CD4-positive, alpha-beta T cell treated with Interleukin-6 for 4 hours (primary cell): ENCODE data around the gene LDLRAD4.

Source experiments
- DNase-seq: peaks from one replicate; pipeline ENCODE4 v3.0.0-alpha.2; 2020; ENCODE audit warnings: mixed read lengths

Gene LDLRAD4

DNA sequence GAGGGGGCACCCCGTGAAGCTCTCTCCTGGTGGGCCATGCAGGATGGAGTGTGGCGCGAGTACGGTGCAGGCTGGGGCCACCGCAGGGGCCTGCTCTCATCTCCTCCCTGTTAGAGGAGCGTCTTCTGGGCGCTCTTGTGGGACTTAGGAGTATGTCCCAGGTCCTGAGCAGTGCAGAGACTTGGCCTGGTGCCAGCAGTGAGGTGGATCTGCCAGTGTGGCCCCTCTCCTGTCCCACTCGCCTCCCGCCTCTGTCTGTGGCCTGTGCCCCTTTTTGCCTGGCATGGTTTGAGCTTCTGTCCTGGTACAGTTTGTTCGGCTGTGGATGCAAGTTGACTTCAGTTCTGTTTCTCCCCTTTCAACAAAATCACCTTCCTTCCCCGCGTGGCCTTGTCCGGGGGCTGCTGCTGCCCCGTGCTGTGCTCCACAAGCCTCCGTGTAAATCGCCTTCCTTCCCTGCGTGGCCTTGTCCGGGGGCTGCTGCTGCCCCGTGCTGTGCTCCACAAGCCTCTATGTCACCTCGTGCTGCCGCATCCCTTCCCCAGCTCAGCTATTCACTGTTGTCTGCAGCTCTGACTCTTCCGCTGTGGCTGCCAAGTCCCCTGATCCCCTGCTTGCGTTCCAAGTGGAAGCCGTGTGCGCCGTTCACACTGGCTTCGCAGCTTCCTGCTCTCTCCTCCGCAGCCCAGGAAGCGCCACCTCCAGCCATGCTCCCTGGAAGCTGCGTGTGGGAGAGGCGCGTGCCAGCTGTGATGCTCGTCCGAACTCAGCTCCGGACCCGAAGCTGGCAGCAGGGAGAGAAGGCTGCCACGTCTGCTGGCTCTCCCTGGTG is 13.7 kb downstream of the LDLRAD4 start:
- DNase-seq: no peak

DNA sequence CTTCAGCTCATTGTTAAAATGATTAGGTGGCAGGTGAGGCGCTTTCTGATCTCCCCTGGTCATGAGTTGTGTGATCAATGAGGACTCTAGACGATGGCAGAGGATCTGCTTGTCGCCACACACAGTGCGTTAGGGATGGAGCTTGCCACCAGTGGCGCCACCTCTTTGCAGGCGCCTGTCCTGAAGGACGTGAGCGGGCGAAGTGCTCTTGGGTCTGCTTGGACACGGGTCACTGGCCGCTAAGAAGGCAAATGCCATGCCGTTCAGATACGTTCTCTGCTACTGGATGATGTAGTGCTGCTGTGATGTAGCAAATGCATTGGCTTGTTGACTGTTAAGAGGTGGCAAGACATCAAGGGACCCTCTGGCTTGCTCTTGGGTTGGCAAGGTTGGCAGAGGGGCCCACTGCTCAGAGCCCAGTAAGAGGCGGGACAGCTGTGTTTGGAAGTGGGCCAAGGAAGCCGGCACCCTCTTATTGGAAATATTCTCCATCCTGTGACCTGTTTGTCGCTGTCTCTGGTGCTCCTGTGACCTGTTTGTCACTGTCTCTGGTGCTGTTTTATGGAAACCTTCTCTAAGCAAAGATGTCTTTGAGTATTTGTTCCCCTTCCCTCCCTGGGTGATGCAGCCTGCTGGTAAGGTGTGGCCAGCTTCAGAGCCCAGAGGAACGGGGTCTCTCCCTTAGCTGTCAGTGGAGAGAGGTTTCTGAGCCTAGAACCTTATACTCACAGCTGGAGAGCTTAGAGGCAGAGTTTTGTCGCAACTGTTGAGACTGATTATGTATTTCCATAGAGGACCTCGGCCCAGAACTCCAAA is 14.6 kb downstream of the LDLRAD4 start:
- no peak for DNase-seq

DNA sequence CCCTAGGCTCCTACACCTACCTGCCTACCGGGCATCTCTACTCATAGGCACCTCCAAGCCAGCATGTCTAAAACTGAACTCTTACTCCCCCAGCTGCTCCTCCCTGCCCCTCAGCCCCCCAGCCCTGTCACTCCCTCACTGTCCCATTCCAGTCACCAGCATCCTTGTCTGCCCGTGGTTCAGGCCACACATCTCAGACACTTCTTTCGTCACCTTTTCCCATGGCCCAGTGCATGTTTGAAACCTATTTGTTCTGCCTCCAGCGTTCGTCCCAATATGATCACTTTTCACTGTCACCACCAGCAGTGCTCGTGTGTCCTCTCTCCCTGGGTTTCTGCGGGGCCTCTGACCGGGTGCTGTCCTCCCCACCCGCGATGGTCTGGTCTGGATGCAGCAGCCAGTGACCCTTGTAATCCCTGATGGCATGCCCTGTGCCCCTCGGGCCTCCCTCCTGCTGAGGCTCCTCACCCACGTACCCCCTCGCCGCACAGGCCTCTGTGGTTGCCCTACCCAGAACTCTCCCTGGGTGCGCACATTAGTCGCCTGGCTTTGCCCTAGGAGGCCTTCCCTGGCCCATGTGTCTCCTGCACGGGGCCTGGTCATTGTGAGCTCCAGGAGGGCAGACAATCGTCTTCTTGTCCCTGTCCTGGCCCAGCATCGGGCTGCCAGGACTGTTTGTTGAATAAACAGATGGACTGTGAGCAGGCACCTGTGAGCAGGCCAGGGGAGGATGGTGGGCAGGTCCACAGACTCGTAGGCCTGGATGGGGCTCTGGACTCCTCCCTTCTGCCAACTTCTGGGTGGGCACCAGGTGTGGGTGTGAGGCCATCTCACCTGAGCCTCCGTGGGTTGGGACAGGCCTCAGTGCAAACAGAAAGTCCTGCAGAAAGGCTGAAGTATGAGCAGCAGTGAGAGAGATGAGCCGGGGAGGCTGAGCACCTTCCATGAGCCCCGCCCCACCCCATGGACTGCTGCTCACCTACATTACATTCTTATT is 15.5 kb downstream of the LDLRAD4 start:
- DNase-seq: no peak

GRCh38 chr18:13235421-13235831 is 16.9 kb downstream of the LDLRAD4 start:
- no peak for DNase-seq

GRCh38 chr18:13235981-13236380 is 17.4 kb downstream of the LDLRAD4 start:
- DNase-seq: no peak

- no peak for DNase-seq
Measured at GRCh38 chr18:13236411-13236810, 17.9 kb downstream of the LDLRAD4 start.

DNA sequence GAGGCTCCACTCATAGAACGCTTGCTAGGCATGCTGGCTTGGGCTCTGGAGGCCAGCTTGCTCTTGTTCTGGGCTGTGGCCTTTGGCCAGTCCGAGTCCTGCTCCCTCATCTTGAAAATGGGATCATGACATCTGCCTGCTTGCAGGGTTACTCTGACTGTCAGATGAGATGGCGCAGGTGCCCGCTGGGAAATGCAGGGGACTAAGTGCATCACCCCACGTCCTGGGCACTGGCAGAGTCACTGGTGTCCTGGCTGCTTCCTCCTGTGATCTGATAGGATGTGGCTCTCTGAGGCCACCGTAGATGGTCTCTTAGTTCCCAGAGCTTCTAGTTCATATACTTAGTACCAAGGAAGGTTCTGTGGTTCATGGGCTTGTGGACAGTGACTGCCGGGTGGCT is 18.5 kb downstream of the LDLRAD4 start:
- DNase-seq: no peak

DNA sequence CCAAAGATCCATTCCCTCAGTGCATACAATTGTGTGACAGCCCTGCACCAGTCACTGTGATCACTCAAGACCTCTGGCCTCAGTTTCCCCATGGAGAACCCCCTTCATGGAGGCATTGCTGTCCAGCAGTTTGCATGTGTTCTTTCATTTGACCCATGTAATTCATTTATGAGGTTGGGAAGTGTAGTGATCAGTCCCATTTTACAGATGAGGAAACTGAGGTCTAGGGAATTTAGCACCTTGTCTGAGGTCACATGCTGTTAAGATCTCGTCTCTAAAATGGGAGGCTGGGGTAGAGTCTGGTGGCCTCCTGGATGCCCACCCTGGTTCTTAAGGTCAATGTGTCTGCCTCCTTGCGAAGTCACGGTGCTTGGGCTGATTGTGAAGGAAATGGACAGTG is 19.1 kb downstream of the LDLRAD4 start:
- DNase-seq: no peak

GRCh38 chr18:13239171-13239956 is 20.8 kb downstream of the LDLRAD4 start:
- DNase-seq: no peak

GRCh38 chr18:13240060-13240725 is 21.6 kb downstream of the LDLRAD4 start:
- no peak for DNase-seq

- DNase-seq: no peak
Measured at GRCh38 chr18:13241083-13241892, 22.7 kb downstream of the LDLRAD4 start.

GRCh38 chr18:13241893-13242175 is 23.3 kb downstream of the LDLRAD4 start:
- no peak for DNase-seq

GRCh38 chr18:13242797-13243196 is 24.2 kb downstream of the LDLRAD4 start:
- no peak for DNase-seq

GRCh38 chr18:13243363-13243762 is 24.8 kb downstream of the LDLRAD4 start:
- DNase-seq: no peak

- no peak for DNase-seq
Measured at GRCh38 chr18:13244135-13244534, 25.6 kb downstream of the LDLRAD4 start.

GRCh38 chr18:13245481-13246000 is 27.0 kb downstream of the LDLRAD4 start:
- DNase-seq: no peak

GRCh38 chr18:13246121-13246520 is 27.6 kb downstream of the LDLRAD4 start:
- no peak for DNase-seq

GRCh38 chr18:13246591-13246990 is 28.0 kb downstream of the LDLRAD4 start:
- no peak for DNase-seq

GRCh38 chr18:13247506-13247905 is 28.9 kb downstream of the LDLRAD4 start:
- DNase-seq: no peak

DNA sequence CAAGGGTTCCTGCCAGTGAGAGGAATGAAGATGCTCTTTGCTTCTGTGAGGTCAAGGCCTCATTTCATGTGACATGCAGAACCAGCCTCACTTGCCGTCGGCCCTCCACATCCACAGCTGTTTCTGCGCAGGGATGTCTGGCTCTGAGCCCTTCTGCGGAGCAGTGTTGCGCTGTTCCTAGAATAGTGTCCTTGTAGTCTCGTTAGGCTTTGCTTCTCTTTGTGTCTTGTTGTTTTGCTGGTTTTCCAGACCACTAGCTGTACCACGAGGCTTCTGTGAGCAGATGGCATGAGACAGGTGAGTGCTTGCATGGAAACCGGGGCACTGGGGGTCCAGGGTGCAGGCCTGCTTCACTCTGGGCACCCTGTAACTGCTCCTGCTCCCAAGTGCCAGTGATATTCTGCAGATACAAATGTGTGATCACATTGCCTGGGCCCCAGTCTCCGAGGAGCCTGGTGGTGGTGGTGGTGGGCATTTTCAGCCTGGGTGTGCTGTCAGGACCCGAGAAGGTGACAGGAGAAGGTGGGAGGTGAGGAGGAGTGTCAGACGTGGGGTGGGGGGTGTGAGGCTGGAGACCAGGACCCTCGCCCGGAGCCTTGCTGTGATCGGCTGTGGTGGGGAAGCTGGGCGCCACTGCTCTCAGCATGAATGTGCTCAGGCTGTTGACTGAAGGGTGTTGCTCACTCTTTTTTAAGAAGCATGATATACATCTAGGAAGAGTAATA is 34.3 kb downstream of the LDLRAD4 start:
- no peak for DNase-seq
